ENCODE measurements around the gene KDM2B.
"Not testable (repeated sequence)": the region's sequence is repeated elsewhere in the genome, so short reads cannot be mapped to it uniquely, and the experiment has no call there.

The KDM2B gene

GRCh38 chr12:121583334-121583661 lies 2.5 kb upstream of the KDM2B start:
- DNase-seq: not testable (repeated sequence)

DNA sequence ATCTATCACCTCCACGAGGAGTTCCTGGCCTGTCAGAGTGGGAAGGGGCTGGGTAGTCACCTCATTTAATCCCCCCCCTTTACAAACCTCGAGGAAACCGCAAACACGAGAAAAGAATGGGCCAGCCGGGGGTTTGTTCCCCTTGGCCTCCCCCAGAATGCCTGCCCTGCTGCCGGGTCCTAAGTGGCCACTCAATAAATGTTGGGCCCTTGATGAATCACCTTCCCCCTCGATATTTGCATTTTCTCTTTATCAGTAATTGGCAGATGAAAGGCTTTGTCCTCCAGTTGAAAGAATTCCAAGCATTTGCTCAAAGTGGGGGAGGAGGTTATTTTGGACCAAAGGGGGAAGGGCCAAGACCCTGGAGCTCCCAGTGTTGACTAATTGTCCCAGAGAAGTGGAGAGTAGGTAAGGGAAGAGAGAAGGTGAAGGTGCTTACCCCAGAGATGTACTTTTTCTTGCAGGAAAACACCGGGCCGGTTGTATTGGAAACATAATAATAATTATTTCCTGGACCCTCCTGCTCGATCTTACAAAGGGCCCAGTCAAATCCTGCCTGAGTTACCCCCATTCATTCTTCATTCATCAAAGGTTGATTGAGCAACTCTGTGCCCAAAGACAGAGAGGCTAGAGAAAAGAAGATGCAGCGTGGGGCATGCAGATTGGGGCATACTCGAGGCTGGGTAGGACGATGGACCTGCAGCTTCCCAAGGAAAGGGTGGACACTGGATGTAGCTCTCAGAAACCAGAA lies 1.9 kb upstream of the KDM2B start:
- no peak for DNase-seq

GRCh38 chr12:121581686-121582429 lies 1.0 kb upstream of the KDM2B start:
- no peak for DNase-seq

GRCh38 chr12:121579981-121580868 lies 598 bp downstream of the KDM2B start:
- DNase-seq: peak; percentile 98

- no peak for DNase-seq
These were observed 1.5 kb downstream of the KDM2B start for GRCh38 chr12:121579190-121579791.

DNA sequence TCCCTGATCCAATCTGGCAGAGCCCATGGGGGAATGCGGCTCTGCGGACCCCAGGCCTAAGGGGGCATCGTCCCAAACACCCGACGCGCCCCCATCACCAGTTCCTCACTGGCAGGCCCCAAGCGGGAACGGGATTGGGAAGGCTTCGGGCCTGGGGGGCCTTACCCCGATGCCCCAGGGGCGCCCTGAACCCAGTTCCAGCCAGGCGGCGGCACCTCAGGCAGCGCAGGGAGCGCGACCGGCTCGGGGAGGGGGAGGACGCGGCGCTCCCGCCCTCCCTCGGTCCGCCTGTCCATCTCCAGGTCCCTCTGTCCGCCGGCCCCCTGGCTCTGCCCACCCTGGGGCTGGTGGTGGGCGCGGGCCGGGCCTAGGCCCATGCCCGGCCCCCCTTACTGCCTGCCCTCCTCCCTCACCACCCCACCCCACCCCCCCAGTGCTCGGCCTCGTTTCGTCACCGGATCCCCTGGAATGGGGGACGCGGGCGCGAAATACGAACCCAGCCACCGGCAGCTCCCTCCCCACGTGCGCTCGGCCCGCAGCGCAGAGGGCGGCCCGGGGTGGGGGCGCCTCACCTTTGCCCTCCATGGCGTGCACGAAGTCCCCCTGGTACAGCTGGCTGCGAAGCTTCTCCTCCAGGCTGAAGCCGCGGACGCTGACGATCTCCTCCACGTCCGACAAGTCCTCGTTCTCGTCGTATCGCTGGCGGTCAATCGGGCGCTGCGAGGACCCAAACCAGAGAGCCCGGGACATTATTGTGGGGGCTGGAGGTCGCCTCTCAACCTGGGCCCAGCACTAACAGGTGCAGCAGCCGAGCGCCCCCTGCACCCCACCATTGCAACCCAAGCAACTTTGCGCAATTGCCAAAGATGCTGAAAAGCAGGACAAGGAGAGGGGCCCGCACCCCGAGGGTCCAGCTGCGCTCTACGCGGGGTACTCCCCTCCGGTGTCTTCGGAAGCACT lies 2.3 kb downstream of the KDM2B start:
- no peak for DNase-seq

DNA sequence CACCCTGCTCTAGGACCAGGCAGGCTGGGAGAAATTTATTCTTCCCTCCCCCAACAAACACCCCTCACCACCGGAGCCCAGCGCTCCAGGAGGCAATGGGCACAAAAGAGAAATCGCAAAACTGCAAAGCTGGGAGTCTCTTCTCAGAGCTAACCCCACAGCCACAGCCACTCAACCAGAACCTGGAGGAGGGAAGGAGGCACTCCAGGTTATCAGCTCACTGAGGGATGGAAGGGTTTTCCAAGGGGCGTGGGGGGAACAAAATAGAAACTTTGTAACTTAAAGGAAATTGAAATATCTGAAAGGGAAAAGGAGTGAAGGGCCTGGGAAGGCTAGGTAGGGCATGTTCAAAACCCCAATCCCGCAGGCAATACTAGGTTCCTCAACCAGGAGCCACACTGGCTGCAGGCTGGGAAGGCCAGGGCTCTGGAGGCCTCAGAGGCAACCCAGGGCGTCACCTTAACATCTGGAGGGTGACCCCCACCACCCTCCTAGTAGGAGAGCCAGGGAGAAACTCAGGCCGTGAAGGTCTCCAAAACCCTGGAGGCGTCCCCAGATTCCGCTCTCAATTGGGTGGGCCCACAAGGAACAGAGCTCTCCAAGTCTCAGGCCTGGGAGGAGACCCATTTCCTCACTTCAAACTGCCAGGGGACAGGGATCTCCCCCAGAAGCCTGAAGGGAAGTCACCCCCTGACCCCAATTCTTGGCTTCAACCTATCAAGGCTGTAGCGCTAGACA lies 3.2 kb downstream of the KDM2B start:
- no peak for DNase-seq

DNA sequence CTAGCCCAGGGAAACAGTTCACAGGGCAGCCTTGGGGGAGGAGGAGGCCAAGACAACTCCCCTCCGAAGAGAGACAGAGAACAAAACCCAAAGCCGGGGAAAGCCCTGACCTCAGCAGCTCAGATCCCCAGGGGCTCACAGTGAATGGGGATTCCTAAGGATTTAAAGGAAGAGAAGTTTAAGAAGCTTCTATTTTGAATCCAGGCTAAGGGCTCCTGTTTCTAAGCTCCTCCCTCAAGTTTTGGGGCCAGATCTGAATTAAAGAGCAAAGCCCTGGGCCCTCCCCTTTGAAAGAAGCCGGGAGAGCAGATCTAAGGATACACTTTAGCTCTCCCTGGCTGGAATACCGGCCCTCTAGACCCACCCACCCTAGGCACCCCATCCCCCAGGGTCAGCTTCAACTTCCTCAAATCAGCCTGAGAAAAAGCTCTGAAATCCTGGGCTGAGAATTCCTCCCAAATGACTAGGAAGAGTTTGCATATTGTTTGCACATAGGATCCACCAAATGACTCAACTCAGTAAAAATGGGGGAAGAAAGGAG lies 3.9 kb downstream of the KDM2B start:
- DNase-seq: peak; percentile 83

- DNase-seq: no peak
These were observed 4.7 kb downstream of the KDM2B start for GRCh38 chr12:121575952-121576625.

GRCh38 chr12:121575051-121575450 lies 5.8 kb downstream of the KDM2B start:
- DNase-seq: no peak

DNA sequence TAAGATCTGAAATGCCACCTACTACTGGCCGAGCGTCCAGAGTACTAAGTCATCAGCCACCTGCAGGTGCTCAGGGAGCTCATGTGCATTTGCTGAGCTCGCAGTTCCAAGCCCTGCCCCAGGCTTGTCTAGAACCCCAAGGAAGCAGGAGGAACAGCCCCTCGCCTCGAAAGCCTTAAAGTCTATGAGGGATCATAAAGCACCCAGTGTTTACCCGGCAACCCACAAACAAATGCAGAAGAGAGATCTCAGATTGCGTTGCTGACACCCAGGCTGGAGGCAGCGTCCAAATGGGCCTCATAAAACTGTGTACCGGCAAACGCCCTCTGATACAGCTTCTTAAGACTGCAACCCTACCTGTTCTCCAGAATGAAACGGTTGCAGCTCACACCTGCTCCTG lies 6.8 kb downstream of the KDM2B start:
- DNase-seq: no peak

DNA sequence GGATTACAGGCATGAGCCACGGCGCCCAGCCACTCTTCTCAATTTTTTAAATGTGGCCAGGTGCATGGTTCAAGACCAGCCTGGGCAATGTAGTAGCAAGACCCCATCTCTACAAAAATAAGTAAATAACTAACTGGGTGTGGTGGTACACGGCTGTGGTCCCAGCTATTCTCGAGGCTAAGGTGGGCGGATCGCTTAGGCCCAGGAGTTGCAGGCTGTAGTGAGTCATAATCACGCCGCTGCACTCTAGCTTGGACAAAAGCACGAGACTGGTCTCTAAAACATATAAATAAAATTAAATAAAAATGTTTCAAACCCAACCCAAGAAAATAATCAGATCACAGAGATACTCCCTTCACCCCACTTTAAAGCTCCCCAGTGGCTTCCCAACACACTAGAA lies 8.9 kb downstream of the KDM2B start:
- DNase-seq: no peak

GRCh38 chr12:121570467-121571283 lies 10.1 kb downstream of the KDM2B start:
- DNase-seq: no peak

GRCh38 chr12:121568971-121569751 lies 11.7 kb downstream of the KDM2B start:
- DNase-seq: no peak

- DNase-seq: no peak
These were observed 12.3 kb downstream of the KDM2B start for GRCh38 chr12:121568518-121568917.

DNA sequence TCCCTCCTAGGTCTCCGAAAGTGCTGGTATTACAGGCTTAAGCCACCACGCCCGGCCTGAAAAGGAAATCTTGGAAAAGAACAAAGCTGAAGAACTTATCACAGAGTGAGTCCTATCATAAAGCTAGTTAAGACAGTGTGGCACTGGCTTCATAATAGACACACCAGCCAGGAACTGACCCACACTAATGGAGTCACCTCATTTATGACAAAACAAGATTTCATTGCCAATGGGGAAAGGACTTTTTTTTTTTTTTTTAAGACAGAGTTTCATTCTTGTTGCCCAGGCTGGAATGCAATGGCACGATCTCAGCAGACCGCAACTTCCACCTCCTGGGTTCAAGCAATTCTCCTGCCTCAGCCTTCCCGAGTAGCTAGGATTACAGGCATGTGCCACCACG lies 15.7 kb downstream of the KDM2B start:
- no peak for DNase-seq

DNA sequence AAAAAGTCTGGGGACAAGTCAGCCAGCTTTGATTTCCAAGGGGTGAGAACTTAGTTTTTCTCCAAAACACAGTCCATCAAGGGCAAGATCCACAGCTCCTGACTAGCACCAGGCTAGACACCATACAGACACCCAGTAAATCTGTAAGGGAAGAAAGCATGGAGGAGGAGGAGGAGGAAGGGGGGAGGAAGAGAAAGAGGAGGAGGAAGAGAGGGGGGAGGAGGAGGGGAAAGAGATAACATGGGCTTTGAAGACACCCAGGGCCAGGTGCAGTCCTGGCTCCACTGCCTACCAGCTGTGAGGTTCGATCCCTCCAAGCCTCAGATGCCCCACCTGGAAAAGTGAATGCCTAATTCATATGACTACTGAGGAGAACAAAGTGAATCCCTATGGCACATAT lies 18.3 kb downstream of the KDM2B start:
- DNase-seq: no peak

DNA sequence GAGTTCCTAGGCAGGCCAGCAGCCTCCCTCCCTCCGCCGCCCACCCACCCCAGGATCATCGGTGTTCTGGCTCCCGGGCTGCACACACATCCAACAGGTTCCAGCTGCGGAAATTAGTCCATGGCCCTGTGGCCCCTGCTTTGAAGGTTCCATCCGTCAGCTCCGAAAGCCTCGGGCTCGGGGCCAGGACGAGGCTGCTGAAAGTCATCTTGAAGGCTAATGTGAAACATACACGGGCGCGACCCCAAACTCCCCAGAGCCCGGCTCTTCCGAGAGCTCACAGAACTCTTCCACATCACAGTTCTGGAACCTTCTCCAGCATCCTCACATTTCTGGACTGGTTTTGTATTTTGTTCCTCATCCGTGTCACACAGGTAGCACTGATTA lies 19.8 kb downstream of the KDM2B start:
- DNase-seq: no peak
